ENCODE measurements around the gene SETDB2.

SETDB2 gene

DNA sequence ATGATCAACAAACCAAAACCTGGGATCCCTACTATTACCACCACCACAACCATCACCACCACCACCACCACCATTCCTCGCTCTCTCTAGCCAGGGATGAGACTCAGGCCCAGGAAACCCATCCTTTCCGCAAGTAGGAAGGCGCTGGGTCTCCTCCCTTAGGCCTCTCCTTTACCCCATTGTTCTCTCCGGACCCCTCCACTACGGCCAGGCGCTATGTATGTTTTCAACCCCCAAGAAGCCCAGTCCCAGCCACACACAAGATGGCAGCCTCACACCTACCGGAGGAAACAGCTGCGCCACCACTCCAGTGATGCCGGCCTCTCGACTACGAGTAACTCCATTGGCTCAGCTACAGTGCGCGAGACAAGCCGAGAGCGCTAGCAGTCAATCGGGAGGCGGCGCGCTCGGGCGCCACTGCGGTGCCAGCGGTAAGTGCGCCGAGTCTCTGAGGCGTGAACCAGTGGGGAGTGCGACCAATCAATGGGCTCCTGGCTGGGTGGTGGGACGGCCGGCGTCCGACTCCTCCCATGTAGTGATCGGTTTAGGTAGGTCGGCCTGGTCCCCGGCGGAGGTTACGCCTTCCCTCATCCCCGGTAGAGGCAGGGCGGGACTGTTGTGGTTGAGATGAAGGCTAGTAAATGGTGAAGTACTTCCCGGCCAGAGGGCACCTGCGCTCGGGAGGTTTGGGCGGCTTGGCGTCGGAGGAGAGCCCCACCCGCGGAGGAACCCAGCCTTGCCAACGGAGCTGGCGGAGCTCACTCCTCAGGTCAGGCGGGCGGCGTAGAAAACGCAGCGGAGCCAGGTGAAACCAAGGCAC, at the start of gene SETDB2, which contains the start of gene CAB39L:
Gene SETDB2 (plus strand): TSS at position 571 of the 820 bp plus-strand sequence. CDS start 7,620 bp downstream, outside the sequence.
Gene CAB39L (minus strand): TSS at position 361 of the 820 bp plus-strand sequence. CDS start 61,154 bp downstream, outside the sequence.
- DNase-seq, result peak; percentile 98

DNA sequence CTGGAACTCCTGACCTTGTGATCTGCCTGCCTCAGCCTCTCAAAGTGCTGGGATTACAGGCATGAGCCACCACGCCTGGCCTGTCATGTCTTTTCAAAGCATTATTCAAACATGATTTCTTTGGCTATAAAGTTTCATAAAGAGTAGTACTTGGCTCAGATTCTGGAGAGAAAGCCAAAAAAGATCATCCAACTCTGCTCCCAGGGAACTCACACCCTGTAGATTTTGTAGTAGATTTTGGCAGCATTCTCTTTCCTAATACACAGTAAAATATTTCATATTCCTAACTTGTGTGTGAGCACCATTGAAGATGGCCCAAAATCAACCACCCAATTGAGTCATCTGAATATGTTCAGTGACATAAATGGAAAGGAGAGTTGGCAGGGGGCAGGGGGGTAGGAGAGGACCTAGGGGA, 48.6 kb upstream of the SETDB2 start:
- DNase-seq, result no peak

DNA sequence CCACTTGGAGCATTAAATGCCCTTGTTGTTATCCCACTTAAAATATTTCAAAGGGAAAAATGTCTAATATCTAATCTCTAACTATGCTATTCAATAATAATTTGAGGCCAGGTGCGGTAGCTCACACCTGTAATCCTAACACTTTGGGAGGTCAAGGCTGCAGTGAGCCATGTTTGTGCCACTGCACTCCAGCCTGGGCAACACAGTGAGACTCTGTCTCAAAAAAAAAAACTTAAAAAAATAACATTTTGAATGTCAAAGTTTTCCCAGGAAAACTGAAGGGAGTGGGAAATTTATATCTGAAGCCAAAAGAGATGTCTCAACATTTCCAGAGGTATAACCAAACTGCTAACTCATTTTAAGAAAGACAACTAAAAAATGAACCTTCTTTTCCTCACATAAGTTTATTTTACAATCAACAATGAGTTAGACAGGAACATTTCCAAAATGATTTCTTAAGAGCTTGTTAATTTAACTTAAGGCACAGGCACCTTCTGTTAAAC, 48.1 kb upstream of the SETDB2 start:
- DNase-seq, result no peak

DNA sequence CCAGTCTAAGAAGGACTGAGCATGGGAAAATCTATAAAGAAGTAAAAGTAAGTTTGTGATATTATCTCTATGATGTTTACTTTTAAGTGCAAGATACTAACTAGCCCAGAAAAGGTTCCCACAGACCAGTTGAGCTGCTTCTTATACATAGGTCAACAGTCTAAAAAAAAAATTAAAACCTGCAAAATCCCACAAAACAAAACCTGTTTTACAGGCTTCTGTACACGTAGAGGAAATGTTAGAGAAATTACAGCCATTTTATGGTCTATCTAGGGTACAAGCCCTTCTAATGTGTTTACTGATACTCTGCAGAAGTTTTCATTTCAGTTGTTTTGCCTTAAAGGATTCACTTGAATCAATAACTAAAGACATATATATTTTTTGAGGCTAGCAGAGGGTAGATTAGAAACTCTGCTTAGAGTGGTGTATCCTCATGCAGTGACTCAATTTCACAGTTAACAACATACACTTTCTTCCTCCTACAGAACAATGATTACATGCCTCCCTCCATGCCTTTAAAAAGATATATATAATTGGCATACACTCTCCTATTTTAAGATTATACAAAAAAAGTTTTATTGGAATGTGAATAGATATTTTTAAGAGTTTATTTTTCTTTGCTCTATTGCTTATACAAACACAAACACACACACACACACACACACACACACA, 44.1 kb upstream of the SETDB2 start:
- DNase-seq, result no peak

DNA sequence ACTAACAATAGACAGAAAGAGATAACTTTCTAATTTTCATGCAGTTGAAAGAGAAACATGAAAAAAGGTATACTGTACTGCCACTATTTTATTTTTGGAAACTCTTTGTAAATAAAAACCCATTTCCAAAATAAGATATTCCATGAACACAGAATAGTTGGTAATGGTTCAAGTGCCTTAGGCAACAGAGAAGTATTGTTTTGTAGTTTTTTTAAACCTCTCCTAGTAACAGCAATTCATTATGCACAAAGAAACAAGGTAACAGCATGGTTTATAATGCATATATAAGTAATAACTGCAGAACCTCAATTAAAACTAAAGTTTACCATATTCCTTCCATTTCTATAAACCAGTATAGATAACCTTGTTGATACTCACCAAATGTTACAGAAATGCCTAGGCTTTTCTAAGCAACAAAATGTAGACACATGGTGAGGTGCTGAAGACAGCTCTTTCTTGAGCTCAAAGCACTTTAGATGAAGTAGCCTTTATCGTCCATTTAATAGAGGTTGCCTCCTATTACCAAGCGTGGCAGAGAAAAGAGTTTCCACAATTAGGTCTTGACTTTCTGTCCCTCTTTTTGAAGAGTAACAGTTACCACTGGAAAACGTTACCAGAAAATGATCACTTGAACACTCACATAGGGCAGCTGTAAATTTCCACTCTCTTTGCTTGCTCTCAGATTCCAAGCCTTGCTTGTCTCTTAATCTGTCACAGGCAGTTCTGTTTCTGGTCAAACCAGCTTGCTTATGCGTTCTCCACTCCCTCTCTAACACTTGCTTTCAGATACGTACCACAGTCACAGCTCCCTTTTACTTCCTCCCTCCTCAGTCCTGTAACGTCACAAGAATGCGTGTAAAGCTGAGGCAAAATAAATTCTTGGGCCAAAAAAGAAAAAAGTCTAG, 43.1 kb upstream of the SETDB2 start:
- no peak for DNase-seq

GRCh38 chr13:49403996-49404702, 39.9 kb upstream of the SETDB2 start:
- no peak for DNase-seq

- no peak for DNase-seq
Observed at GRCh38 chr13:49404703-49405020, 39.4 kb upstream of the SETDB2 start.

DNA sequence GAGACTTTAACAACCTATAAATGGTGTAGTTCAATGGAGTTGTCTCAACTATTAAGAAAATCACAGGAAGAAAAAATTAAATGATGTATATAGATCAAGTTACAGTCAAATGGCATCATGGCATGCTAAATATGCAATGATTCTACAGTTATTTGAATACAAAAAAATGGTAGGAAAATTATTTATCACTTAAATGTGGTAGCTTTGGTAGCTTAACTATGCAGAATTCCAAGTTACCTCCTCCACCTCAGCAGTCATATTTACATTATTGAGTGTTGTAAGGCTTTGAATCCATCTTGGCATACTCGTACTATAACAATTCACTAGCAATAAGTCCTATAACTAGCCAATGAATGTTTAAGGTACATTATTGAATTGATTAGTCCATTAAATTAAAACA, 37.0 kb upstream of the SETDB2 start:
- no peak for DNase-seq

DNA sequence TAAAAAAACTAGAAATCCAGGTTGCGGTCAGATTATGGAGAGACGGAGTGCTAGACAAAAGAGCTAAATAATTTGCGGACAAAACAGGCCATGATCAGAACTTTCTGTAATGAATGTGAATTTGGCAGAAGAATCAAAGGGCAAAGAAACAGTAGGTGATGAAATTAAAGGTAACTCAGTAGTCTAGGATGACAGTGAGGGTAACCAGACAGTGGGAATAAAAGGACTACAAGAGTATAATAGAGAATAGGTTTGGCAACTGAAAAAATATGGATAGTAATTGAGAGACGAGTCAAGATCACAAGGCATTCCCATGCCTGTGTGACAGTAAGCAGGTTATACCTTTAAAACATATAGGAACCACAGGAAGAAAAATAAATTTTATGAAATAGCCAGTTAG, 36.1 kb upstream of the SETDB2 start:
- no peak for DNase-seq

DNA sequence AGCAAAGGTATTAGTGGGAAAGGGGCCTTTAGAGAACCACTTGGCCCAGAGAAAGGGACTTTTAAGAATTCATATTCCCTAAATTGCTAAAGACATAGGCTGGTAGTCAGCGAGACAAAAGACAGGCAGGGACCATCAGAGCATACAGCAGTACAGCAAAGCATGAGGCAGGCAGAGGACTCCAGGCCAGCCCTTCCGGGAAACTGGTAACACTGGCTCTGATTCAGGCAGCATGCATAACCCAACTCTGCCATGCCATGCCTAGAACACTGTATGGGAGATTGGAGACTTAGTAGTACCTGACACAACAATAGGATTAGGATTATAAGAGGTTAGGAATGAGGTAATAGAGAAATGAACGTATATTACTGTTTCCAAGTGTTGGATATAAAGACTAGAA, 35.1 kb upstream of the SETDB2 start:
- DNase-seq, result no peak

- DNase-seq, result no peak
Observed at GRCh38 chr13:49410006-49410405, 34.1 kb upstream of the SETDB2 start.

- no peak for DNase-seq
Observed at GRCh38 chr13:49410477-49410876, 33.6 kb upstream of the SETDB2 start.

DNA sequence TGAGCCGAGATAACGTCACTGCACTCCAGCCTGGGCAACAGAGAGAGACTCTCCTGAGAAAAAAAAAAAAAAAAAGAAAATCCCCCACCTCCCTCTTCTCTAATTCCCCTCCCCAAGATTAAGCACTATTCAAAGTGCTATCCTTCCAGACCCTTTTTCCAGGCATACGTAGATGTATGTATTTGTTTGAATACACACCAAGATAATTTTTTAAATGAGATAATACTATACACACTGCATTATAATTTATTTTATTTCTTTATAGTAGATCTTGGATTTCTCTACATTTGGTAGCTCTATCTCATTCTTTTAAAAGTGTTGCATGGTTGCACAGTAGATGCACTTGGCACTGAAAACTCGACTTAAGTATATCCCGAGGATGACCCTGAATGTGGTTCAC, 32.7 kb upstream of the SETDB2 start:
- no peak for DNase-seq

- no peak for DNase-seq
Observed at GRCh38 chr13:49412749-49413148, 31.3 kb upstream of the SETDB2 start.

GRCh38 chr13:49417161-49417560, 26.9 kb upstream of the SETDB2 start:
- DNase-seq, result no peak

DNA sequence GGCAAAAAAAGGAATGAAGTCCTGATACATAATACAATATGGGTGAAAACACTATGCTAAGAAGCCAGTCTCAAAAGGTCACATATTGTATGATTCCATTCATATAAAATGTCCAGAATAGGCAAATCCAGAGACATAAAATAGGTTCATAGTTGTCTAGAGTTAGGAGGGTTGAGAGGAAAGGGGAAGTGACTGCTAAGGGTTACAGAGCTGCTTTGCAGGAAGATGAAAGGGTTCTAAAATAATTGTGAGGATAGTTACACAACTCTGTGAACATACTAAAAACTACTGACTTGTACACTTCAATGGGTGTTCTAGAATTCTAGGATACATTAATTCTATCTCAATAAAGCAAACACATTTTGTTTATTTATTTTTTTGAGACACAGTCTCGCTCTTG, 25.9 kb upstream of the SETDB2 start:
- no peak for DNase-seq

- DNase-seq, result no peak
Observed at GRCh38 chr13:49419276-49419675, 24.8 kb upstream of the SETDB2 start.

DNA sequence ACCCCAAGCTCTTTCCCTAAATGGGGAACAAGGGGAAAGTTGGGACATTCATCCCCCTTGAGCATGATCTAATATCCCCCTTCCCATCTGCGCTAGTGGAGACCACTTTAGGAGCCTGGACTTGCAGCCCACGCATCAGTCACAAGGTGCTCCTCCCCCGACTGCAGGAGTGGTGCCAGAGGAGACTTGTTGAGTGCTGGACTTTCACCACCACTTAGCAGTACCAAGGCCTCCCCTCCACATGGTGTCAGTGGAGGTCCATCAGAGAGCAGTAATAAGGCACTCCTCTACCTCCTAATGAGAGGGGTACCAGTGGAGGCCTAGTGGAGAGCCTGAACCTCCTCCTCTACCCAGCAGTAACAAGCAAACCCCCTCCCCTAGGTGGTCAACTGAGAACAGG, 22.7 kb upstream of the SETDB2 start:
- peak; percentile 40 for DNase-seq

DNA sequence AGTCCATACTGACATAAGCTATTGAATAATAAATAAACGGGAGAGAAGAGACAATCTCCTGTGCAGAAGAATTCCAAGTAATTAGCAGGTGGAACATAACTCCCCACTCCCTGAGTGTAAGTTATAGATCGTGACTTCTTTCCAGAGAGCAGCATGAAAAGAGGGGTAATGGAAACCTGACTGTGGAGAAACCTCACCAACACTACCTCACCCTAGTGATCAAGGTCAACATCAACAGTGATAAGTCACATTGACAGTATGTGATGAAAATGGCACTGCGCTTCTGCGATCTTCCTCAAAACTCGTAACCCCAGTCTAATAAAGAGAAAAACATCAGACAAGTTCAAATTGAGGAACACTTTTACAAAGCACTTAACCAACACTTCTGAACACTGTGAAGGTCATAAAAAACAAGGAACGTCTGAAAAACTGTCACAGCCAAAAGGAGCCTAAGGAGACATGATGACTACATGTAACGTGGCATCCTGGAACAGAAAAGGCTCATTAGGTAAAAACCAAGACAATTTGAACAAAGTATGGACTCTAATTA, 20.0 kb upstream of the SETDB2 start:
- DNase-seq, result no peak

GRCh38 chr13:49428041-49428763, 15.9 kb upstream of the SETDB2 start:
- DNase-seq, result no peak

- DNase-seq, result no peak
Observed at GRCh38 chr13:49429121-49429520, 15.0 kb upstream of the SETDB2 start.

Measured in stimulated activated CD8-positive, alpha-beta memory T cell treated with anti-CD3 and anti-CD28 coated beads, Interleukin-4, amount 100 ng/mL, for 48 hours (primary cell).